Measurements from ENCODE around the gene ZNF160.

GRCh38 chr19:53123400-53123799, 20.2 kb upstream of the ZNF160 start:
- TF ChIP-seq CTCF (IDR thresholded peaks at IDR 0.05; ENCODE audit: insufficient read depth, low read depth, low read length), result no peak
- no peak for TF ChIP-seq EZH2 (IDR thresholded peaks at IDR 0.05; ENCODE audit: insufficient read depth, low read length)

All from astrocyte (in vitro differentiated cells and primary cell).